Endothelial cell (in vitro differentiated cells): Measurements from ENCODE around the gene KCNJ8. TPM values are rescaled to one million over a fixed set of nuclear protein-coding genes. Genes with fewer than 3 reads are reported as not detected.

Experiments used
- DNase-seq: peaks from one replicate; pipeline ENCODE4 v3.0.0; 2021; ENCODE audit warnings: low spot score
- H3K27ac Mint-ChIP-seq: one replicate; pipeline ENCODE4 v1.8.0; 2021; ENCODE audit warnings: mixed read lengths, inconsistent platforms; ENCODE audit not compliant: unreplicated experiment
- H3K27me3 Mint-ChIP-seq: one replicate; pipeline ENCODE4 v1.8.0; 2021; ENCODE audit warnings: mild to moderate bottlenecking, moderate library complexity, mixed read lengths, inconsistent platforms; ENCODE audit not compliant: unreplicated experiment
- H3K36me3 Mint-ChIP-seq: one replicate; pipeline ENCODE4 v1.8.0; 2021; ENCODE audit warnings: mild to moderate bottlenecking, low read depth, mixed read lengths, inconsistent platforms; ENCODE audit not compliant: unreplicated experiment
- H3K4me1 Mint-ChIP-seq: one replicate; pipeline ENCODE4 v1.8.0; 2021; ENCODE audit warnings: mild to moderate bottlenecking, mixed read lengths, inconsistent platforms; ENCODE audit not compliant: unreplicated experiment
- H3K4me3 Mint-ChIP-seq: one replicate; pipeline ENCODE4 v1.8.0; 2021; ENCODE audit warnings: mild to moderate bottlenecking, mixed read lengths, inconsistent platforms; ENCODE audit not compliant: unreplicated experiment
- H3K9me3 Mint-ChIP-seq: one replicate; pipeline ENCODE4 v1.8.0; 2021; ENCODE audit warnings: mixed read lengths, inconsistent platforms; ENCODE audit not compliant: unreplicated experiment
- CTCF ChIP-seq: fragments of 200-600 bp; sonication (generic); IDR thresholded peaks from one replicate; pipeline ENCODE4 v1.5.0; 2021; ENCODE audit warnings: antibody characterized with exemption; ENCODE audit not compliant: unreplicated experiment
- long read RNA-seq: library from polyadenylated mRNA; unstranded; transcript quantifications from one replicate; pipeline ENCODE4 v2.0.0, GENCODE V29; 2020; ENCODE audit not compliant: unreplicated experiment
- total RNA-seq: library from RNA; stranded (reverse); fragmentation: NEBNext Ultra II Directional; extraction: Animal tissue kit (Norgen Biotek cat#: 25700); gene quantifications from one replicate; pipeline ENCODE4 v1.2.1, GENCODE V29; 2021; ENCODE audit not compliant: unreplicated experiment

The KCNJ8 gene
- total RNA-seq, result 0.23 TPM
- long read RNA-seq, result 0 reads

- no peak for TF ChIP-seq CTCF
- H3K27ac Mint-ChIP-seq, result no peak within 1 kb of the TSS
- peaks cover 5% of the 10 kb centered on the region for H3K4me1 Mint-ChIP-seq
- peak; percentile 51 for DNase-seq
- H3K27me3 Mint-ChIP-seq, result no peaks in the 10 kb centered on the region
- H3K9me3 Mint-ChIP-seq, result no peaks in the 10 kb centered on the region
- no peaks in the 10 kb centered on the region for H3K36me3 Mint-ChIP-seq
- H3K4me3 Mint-ChIP-seq, result peak within 1 kb of the TSS; percentile 27
These were observed at the start of gene KCNJ8 for GRCh38 chr12:21774358-21775132. Gene KCNJ8 (minus strand): TSS chr12:21774706. CDS start chr12:21773616, 1,090 bp downstream.

- no peaks in the 10 kb centered on the region for H3K4me1 Mint-ChIP-seq
- TF ChIP-seq CTCF, result no peak
- no peaks in the 10 kb centered on the region for H3K36me3 Mint-ChIP-seq
- H3K4me3 Mint-ChIP-seq, result no peak overlapping the region
- no peaks in the 10 kb centered on the region for H3K9me3 Mint-ChIP-seq
- no peak for DNase-seq
- no peak overlapping the region for H3K27ac Mint-ChIP-seq
- peaks cover 3% of the 10 kb centered on the region for H3K27me3 Mint-ChIP-seq
These were observed 49.1 kb upstream of the KCNJ8 start for GRCh38 chr12:21823581-21823980.

GRCh38 chr12:21819678-21820077 is 45.2 kb upstream of the KCNJ8 start:
- Mint-ChIP-seq H3K9me3 (no peaks in the 10 kb centered on the region), H3K36me3 (no peaks in the 10 kb centered on the region), H3K27ac (no peak overlapping the region), H3K27me3 (peaks cover 1% of the 10 kb centered on the region), H3K4me3 (no peak overlapping the region), H3K4me1 (no peaks in the 10 kb centered on the region)
- DNase-seq, result no peak
- no peak for TF ChIP-seq CTCF

DNA sequence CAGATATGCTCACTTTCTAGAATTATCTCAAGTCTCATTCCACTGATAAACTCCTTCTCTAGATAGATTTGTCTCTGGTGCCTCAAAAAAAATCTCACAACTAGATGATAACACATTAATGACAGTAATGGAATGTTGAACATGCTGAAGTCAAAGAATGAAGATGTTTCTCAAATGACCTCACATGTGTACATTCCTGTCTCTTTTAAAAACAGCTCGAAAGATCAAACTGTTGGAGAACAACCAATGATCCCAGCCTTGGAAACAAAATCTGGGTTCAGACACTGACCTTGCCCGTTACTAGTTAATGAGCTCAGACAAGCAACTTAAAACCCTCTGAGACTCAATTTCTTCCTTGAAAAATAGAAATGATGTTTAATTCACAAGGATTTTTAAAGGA is 44.7 kb upstream of the KCNJ8 start:
- no peaks in the 10 kb centered on the region for H3K36me3 Mint-ChIP-seq
- no peak for TF ChIP-seq CTCF
- no peaks in the 10 kb centered on the region for H3K9me3 Mint-ChIP-seq
- H3K27ac Mint-ChIP-seq, result no peak overlapping the region
- no peak for DNase-seq
- peaks cover 1% of the 10 kb centered on the region for H3K27me3 Mint-ChIP-seq
- H3K4me3 Mint-ChIP-seq, result no peak overlapping the region
- H3K4me1 Mint-ChIP-seq, result no peaks in the 10 kb centered on the region

- Mint-ChIP-seq H3K4me3 (no peak overlapping the region), H3K9me3 (no peaks in the 10 kb centered on the region), H3K36me3 (no peaks in the 10 kb centered on the region), H3K27me3 (no peaks in the 10 kb centered on the region), H3K4me1 (no peaks in the 10 kb centered on the region), H3K27ac (no peak overlapping the region)
- TF ChIP-seq CTCF, result no peak
- no peak for DNase-seq
These were observed 44.1 kb upstream of the KCNJ8 start for GRCh38 chr12:21818627-21819026.
